Brain pericyte (primary cell): ENCODE results near the gene GCAT.
"Not testable (repeated sequence)": the region's sequence is repeated elsewhere in the genome, so short reads cannot be mapped to it uniquely, and the experiment has no call there.

Experiments
- DNase-seq: peaks from one replicate; pipeline ENCODE4 v3.0.0-alpha.2; 2012; ENCODE audit warnings: low read depth, low spot score

The GCAT gene

DNA sequence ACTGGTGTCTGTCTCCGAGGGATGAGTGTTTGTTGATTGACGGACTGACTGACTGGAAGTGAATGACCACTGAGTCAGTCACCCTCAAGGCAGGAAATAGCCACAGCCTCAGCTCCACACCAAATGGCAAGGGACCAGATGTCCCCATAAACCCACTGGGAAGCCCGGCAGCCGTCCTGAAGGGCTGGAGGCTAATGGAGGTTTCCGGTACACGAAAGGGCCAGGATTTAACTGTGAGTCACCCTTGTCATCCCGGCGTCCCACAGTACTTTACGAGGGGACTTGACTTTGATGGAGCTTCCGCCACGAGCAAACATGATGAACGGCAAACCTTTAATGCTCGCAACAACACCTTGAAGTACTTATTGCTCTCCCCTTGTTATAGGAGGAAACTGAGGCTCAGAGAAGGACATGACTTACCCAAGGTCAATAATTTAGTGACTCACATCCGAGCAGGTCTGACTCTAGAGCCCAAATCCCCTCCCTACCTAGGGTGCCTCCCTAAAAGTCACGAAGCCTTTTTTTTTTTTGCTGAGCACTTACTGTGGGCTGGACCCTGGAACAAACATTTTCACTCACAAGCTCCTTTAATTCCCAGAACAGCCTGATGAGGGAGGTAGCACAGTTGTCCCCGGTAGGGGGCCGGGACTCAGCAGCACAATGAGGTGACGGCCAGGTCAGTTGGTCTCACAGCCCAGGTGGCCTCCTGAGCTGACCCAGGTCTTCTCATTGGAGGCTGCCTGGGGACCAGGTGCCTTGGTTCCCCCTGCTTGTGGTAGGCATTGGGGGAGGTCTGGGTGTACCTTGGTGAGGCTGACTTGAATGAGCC lies 25.2 kb upstream of the GCAT start:
- DNase-seq = no peak

DNA sequence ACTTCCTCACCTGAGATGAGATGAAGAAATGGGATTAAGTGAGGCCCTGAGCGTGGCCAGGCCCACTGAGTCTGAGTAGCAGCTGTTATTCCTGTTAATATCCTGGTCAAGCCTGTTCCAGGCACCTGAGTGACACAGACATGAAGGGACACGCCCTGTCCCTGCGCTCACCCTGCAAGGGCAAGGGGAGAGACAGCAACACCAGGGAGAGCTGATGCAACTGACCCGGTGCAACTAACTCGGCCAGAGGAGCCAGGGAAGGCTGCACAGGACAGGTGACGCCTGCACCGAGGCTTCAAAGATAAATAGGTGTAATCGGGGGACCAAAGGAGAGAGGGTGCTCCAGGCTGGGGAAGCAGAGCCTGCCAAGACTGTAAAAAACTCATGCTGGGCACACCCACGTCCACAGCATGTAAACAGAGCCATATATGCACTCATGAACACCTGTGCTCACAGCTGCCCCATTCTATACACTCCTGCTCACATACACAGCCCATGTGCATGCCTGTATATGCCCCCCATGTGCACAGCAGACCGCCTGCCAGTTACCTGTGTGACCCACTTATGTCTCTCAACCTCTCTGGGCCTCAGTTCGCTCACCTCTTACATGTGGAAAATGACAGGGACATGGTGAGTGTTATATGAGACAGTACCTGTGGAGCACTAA lies 22.8 kb upstream of the GCAT start:
- DNase-seq = no peak

DNA sequence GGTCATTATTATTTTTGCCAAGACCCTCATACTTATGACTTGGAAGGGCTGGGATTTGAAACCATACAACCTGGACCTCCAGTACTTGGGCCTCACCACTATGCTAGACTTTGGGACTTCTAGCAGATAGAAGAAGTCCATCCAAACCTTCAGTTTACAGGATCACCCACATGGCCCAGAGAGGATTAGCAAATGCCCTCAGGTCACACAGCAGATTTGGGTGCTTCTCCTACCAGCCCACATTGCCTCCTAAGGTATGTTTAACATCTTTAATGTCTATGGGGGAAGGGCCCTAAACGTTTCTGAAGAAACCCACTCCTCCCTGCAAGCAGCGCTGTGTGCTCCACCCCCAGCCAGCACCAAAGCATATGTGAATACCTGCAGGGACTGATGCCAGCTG lies 17.5 kb upstream of the GCAT start:
- DNase-seq = no peak

DNA sequence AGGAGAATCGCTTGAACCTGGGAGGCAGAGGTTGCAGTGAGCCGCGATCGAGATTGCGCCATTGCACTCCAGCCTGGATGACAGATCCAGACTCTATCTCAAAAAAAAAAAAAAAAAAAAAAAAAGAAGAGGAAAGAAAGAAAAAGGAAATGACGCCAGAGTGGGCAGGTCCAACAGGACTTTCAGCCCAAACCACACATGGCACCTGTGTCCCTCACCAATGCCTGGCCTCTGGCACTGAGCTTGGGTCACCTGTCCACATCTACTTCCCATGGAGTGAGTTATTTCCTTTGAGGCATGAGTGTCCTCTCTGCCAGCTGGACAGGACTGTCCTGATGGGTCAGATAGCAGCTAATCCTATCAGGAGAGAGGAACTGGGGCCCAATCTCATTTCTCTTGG lies 15.2 kb upstream of the GCAT start:
- DNase-seq = no peak

DNA sequence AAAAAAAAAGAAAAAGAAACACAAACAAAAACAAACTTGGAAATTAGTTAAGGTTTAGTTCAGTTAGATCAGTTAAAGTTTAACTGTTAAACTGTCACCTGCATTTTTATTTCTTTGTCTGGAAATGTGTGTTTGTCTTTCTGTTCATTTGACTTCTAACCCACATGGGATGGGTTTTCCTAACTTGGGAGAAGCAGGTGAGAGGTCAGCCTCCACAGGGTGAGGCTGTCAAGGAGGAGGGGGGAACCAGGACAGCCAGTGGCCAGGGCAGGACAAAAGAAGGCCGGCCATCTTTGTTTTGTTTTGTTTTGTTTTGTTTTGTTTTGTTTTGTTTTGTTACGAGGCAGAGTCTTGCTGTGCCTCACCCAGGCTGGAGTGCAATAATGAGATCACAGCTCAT lies 13.4 kb upstream of the GCAT start:
- no peak for DNase-seq

DNA sequence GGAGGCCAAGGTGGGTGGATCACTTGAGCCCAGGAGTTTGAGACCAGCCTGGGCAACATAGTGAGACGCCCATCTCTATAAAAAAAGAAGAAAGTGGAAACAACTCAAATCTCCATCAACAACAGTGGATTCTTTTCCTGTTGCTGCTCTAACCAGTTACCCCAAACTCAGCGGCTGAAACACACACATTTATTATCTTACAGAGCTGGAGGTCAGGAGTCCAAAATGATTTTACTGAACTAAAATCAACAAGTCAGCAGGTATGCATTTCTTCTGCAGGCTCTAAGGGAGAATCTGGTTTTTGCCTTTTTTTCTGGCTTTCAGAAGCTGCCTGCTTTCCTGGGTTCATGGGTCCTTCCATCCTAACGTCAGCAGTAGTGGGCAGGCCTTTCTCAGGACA lies 11.7 kb upstream of the GCAT start:
- no peak for DNase-seq

DNA sequence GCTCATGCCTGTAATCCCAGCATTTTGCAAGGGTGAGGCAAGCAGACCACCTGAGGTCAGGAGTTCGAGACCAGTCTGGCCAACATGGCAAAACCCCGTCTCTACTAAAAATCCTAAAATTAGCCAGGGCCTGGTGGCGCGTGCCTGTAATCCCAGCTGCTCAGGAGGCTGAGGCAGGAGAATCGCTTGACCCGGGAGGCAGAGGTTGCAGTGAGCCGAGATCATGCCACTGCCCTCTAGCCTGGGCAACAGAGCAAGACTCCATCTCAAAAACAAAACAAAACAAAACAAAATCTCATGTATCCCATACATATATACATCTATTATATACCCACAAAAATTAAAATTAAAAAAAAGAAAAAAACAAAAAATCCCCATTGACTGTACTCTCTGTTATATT lies 10.5 kb upstream of the GCAT start:
- DNase-seq = not testable (repeated sequence)

DNA sequence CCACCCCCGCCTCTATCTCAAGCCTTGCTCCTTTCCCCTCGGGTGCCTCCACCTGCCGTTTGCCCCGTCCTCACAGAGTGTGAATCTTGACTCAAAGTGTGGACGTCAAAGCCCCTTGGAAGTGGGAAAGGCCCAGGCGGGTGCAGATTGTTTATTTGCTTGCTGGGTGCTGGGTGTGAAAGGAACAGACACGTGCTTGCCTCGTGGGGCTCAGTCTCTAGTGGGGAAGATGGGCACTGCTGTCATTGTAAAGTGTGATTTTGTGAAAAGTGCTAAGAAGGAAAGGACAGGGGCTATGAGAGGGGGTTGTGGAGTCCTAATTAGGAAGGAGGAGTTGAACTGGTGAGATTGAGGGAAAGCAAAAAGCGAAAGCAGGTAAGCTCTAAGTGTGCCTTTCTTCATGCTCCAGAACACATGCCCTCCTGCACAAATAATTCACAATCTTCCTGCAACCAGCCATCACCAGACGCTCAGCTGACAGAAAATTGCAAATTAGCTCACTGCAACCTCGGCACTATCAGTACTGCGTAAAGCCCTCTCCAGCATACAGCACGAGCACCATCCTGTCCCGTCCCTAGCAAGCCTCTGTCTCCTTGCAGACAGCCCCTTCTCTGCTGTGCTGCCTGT lies 9.7 kb upstream of the GCAT start:
- no peak for DNase-seq

DNA sequence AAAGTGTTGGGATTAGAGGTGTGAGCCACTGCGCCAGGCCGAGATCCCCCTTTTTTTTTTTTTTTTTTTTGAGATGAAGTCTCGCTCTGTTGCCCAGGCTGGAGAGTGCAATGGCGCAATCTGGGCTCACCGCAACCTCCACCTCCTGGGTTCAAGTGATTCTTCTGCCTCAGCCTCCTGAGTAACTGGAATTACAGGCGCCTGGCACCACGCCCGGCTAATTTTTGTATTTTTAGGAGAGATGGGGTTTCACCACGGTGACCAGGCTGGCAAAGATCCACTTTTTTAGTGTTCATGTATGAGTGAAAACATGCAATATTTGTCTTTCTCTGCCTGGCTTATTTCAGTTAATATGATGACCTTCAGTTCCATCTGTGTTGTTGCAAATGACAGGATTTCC lies 7.8 kb upstream of the GCAT start:
- DNase-seq = not testable (repeated sequence)

DNA sequence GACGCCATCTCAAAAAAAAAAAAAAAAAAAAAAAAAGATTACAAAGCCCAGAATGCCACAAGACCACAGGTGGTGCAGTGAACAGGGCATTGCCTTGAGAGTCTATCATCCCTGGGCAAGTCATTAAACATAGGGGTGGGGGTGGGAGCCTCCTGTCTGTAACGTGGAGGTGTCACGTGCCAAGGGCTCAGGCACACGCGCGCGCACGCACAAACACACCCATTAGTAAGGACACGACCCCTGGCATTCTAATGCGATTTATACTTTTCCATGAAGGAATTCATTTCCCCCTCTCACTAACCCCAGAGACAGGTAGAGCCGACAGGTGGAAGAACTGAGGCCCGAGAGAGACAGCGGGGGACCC lies 5.8 kb upstream of the GCAT start:
- no peak for DNase-seq

DNA sequence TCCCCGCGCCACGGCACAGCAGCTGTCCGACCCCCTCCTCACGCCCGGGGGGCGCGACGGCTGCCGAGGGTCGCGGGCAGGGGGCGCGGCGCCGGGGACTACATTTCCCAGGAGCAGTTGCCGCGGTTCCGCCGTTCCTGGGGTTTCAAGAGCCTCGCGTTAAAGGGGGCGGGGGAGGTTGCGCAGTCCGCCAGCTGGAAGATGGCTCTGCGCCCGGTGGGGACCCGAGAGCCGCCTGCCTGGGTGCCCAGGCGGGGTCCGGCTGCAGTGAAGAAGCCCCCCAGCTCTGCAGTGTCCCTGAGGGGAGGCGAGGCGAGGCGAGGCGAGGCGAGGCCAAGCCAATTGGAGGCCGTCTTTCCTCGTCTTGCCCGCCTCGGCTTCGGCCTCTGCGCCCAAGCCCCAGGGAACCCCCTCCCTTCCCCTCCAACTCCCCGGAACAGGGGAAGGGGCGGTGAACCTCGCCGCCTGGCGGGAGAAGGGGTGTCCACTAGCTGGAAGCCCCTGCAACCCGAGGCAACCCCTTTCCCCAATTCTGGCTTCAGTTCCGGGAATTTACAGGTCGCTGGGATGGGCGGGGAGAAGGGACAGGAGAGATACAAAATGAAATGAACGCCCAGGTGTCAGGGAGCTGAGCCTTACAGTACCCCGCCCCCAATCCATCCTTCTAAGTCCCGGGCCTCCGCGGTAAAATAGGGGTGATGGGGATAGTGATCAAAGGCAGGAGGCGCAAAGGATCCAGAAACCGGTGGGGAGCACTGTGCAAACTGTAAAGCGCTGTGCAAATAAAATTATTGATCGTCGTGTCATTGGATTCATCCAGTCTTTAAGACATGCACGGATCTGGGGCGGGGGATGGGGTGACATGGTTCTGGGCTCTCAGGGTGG lies 5.2 kb upstream of the GCAT start:
- no peak for DNase-seq

DNA sequence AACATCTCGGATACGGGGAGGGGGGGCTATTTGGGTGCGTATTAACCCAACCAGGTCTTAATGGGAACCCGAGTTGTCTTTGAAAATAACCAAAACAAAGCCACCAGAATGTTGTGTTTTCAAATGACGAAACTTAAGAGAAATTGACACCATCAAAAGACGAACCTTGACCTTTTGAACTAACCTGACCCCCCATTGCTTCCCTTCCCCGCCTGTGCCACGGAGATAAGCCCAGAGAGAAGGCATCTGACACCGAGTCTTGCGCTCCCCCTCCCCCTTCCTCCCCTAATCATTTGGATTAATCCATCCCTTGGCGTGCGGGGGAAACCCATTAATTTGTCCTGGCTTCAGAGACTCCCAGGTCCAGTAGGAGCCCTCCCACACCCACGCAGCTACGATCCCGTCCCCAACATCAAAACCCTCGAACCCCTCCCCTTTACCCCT lies 4.5 kb upstream of the GCAT start:
- DNase-seq = no peak

DNA sequence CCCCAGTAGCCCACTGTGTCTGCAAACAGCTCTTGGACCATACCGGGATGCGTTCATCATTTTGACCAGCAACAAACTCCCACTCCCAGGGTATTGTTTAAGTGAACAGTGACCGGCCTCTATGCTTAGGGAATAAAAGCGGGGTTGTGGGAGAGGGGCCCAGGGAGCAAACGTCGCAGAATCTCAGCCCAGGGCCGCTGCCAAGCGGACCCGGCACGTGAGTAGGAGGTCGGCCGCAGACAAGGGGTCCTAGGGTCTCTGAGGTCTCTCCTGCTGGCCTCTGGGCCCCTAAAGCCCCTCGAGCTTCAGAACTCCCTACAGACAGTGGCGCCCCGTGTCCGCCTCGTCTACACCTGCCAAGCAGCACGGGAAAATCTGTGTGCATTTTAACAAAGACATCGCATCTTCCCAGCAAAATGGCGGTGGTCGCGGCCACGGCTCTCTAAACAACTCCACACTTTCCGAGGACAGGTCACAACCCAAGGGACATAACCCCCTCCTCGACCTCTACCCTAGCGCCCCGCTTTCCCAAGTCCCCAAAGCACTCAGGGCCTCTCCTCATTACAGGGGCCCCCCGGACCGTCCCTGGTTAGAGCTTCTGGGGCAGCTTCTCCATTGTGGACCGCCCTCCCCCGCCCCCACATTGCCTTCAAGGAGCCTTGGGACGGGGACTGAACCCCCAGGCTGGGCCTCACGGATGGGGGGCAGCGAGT lies 3.9 kb upstream of the GCAT start:
- no peak for DNase-seq

DNA sequence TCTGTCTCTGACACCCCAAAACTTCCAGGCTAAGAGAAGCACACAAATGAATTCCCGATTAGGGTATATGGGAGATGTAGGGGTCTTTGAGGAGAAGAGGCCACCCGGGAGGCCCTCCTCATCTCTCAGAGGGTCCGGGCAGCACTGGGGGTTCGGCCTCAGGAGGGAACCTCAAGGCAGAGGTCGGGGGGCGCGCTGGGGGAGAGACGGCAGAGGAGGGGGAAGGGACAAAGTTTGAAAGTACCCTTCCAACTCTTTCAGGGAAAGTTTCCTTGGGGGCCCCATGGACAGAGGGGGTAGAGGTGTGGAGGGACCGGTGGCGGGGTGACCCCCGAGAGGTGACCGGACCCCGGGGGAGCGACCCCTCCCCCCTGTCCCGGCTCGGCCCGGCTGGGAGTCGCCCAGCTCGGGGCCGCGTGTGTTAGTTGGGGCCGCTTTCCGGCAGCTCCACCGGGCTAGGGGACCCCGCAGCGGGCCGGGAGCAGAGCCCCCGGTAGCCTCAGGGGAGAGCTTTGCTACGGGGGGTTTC lies 3.3 kb upstream of the GCAT start:
- no peak for DNase-seq

DNA sequence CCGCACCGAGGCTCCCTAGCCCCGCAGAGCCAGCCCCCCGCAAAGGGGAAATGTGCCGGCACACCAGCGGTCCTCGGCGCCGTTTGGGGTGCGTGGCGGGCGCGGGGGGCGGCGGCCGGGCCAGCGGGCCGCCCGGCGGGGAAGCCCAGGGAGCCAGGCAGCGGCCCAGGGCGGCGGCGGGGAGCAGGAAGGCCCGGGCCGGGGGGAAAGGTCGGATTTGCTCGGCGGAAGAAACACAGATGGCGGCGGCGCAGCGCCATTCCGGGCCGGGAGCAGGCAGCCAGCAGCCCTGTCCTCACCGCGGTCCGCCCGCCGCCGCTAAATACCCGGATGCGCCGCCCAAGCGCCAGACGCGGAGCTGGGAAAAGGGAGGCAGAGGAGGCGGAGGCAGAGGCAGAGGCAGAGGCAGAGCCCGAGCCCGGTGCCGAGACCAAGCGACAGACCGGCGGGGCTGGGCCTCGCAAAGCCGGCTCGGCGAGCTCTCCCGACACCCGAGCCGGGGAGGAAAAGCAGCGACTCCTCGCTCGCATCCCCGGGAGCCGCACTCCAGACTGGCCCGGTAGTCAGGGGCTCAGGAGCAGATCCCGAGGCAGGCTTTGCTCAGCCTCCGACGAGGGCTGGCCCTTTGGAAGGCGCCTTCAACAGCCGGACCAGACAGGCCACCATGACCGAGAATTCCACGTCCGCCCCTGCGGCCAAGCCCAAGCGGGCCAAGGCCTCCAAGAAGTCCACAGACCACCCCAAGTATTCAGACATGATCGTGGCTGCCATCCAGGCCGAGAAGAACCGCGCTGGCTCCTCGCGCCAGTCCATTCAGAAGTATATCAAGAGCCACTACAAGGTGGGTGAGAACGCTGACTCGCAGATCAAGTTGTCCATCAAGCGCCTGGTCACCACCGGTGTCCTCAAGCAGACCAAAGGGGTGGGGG lies 2.6 kb upstream of the GCAT start:
- DNase-seq = no peak

DNA sequence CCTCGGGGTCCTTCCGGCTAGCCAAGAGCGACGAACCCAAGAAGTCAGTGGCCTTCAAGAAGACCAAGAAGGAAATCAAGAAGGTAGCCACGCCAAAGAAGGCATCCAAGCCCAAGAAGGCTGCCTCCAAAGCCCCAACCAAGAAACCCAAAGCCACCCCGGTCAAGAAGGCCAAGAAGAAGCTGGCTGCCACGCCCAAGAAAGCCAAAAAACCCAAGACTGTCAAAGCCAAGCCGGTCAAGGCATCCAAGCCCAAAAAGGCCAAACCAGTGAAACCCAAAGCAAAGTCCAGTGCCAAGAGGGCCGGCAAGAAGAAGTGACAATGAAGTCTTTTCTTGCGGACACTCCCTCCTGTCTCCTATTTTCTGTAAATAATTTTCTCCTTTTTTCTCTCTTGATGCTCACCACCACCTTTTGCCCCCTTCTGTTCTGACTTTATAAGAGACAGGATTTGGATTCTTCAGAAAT lies 1.9 kb upstream of the GCAT start:
- no peak for DNase-seq

DNA sequence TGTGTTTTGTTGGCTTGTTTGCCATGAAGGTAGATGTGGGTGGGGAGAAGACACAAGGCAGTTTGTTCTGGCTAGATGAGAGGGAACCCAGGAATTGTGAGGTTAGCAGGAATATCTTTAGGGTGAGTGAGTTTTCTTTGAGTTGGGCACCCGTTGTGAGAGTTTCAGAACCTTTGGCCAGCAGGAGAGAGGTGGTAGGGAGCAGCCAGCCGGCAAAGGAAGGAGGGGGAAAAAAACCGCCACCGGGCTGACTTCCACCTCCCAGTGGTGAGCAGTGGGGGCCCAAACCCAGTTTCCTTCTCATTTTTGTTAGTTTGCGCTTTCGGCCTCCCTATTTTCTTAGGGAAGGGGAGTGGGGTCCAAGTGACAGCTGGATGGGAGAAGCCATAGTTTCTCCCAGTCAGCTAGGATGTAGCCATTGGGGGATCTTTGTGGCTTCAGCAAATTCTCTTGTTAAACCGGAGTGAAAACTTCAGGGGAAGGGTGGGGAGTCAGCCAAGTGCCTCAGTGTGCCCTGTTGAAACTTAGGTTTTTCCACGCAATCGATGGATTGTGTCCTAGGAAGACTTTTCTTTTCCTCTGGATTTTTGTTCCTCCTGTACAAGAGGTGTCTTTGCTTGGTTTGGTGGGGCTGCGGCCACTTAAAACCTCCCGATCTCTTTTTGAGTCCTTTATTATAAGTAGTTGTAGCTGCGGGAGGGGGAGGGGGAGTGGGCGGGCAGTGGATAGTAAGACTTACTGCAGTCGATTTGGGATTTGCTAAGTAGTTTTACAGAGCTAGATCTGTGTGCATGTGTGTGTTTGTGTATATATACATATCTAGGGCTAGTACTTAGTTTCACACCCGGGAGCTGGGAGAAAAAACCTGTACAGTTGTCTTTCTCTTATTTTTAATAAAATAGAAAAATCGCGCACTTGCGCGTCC lies 1.1 kb upstream of the GCAT start:
- DNase-seq = no peak

DNA sequence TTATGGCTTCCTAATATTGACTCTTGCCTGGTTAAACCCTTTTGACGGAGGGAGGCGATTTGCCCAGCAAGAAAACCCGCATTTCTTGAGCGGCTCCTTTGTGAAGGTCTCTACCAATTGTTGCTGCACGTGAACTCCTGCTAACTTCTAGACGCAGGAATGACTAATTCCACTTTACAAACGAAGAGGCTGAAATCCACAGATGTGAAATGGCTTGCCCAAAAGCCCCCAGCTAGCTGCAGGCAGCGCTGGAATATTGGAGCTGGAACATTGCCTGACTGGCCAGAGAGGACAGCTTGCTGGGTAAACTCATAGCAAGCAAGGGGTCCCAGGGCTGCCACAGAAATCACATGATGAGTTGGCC lies 542 bp downstream of the GCAT start:
- DNase-seq = no peak
